GM12878 (cell line): Measurements from ENCODE around the gene SIDT1. TPM values are rescaled to one million over a fixed set of nuclear protein-coding genes. Genes with fewer than 3 reads are reported as not detected.

Source experiments
- ATAC-seq: fragments of 200-7000 bp; cut with Tn5 transposase; 3 replicates; pipeline ENCODE4 v1.9.1; 2020; ENCODE audit warnings: mild to moderate bottlenecking, moderate library complexity
- Bru-seq: library from RNA; stranded (reverse); fragments of 400-500 nt; gene quantifications from one replicate; lab custom pipeline; 2021; lab: Mats Ljungman, UMichigan
- BruChase-seq, 2 experiments: library from RNA; stranded (reverse); fragments of 400-500 nt; gene quantifications; one replicate each; lab custom pipeline; 2021; lab: Mats Ljungman, UMichigan
- BruUV-seq: library from RNA; stranded (reverse); fragments of 400-500 nt; replicated peaks from 2 replicates; lab custom pipeline; 2021; lab: Mats Ljungman, UMichigan
- CTCF ChIA-PET: fragments of 300-600 bp; sonication (Branson Sonifier 250); formaldehyde crosslinking; extraction: SDS; loops from one replicate; lab custom pipeline; 2021; ENCODE audit warnings: inconsistent platforms; lab: Yijun Ruan, JAX
- POLR2A ChIA-PET: fragments of 350-600 bp; formaldehyde crosslinking; extraction: SDS; loops from one replicate; lab custom pipeline; 2021; ENCODE audit warnings: inconsistent platforms; lab: Charles Lee
- RAD21 ChIA-PET: fragments of 300-600 bp; sonication (Branson Sonifier 250); formaldehyde crosslinking; loops from one replicate; lab custom pipeline; 2023; ENCODE audit warnings: antibody characterized with exemption; ENCODE audit not compliant: unreplicated experiment; lab: Charles Lee
- SMC1A ChIA-PET: fragments of 300-600 bp; sonication (Branson Sonifier 250); formaldehyde crosslinking; loops from one replicate; lab custom pipeline; 2023; ENCODE audit not compliant: unreplicated experiment, uncharacterized antibody; lab: Charles Lee
- DNase-seq: peaks from one replicate; pipeline ENCODE4 v3.0.0-alpha.2; 2011; ENCODE audit warnings: low read depth, low spot score
- FAIRE-seq: peaks from 3 replicates; lab custom pipeline; 2011; peaks lifted over from hg19 to GRCh38; lab: Jason Lieb, UNC
- H2AFZ ChIP-seq: 2 replicates; pipeline ENCODE4 v1.6.0; 2011; ENCODE audit warnings: low read depth, low read length, control low read depth; ENCODE audit not compliant: control insufficient read depth
- H3K27ac ChIP-seq: 2 replicates; pipeline ENCODE4 v1.5.1; 2011; ENCODE audit warnings: control low read depth; ENCODE audit not compliant: control insufficient read depth, insufficient read depth
- H3K27me3 ChIP-seq, 2 experiments: replicated peaks in 1 of 2; 2 replicates each; pipeline versions ENCODE4 v1.6.0 to v1.6.1; 2011; ENCODE audit warnings: low read length in 1 of 2; ENCODE audit not compliant: control insufficient read depth in 2 of 2, insufficient read depth in 2 of 2
- H3K36me3 ChIP-seq, 2 experiments: 2 replicates each; pipeline ENCODE4 v1.5.1; 2011; ENCODE audit warnings: low read length in 1 of 2; ENCODE audit not compliant: control insufficient read depth in 2 of 2, insufficient read depth in 2 of 2
- H3K4me1 ChIP-seq: 2 replicates; pipeline ENCODE4 v1.6.1; 2011; ENCODE audit warnings: mild to moderate bottlenecking, low read length, moderate library complexity, mixed read lengths; ENCODE audit not compliant: control insufficient read depth, insufficient read depth
- H3K4me2 ChIP-seq: 2 replicates; pipeline ENCODE4 v1.6.0; 2011; ENCODE audit warnings: control low read depth; ENCODE audit not compliant: control insufficient read depth, insufficient read depth
- H3K4me3 ChIP-seq: fragments of 200-600 bp; sonication (generic); 2 replicates; pipeline ENCODE4 v1.5.1; 2016
- H3K79me2 ChIP-seq: 2 replicates; pipeline ENCODE4 v1.6.0; 2011; ENCODE audit warnings: low read length; ENCODE audit not compliant: control insufficient read depth, insufficient read depth
- H3K9ac ChIP-seq: 2 replicates; pipeline ENCODE4 v1.8.0; 2011; ENCODE audit warnings: low read length, control low read depth, mixed read lengths; ENCODE audit not compliant: control insufficient read depth, insufficient read depth
- H3K9me3 ChIP-seq: replicated peaks from 3 replicates; pipeline ENCODE4 v1.5.1; 2011; ENCODE audit warnings: mild to moderate bottlenecking, low read length; ENCODE audit not compliant: control insufficient read depth, insufficient read depth
- H4K20me1 ChIP-seq: 2 replicates; pipeline ENCODE4 v1.6.0; 2011; ENCODE audit not compliant: control insufficient read depth, insufficient read depth
- CHD4 ChIP-seq: fragments of 200-600 bp; sonication (generic); IDR thresholded peaks from 2 replicates; pipeline ENCODE4 v1.6.1; 2016; ENCODE audit warnings: mild to moderate bottlenecking
- HDGF ChIP-seq: fragments of 450-650 bp; IDR thresholded peaks from 2 replicates; pipeline ENCODE4 v1.6.1; 2016; ENCODE audit warnings: antibody characterized with exemption
- MEF2B ChIP-seq: fragments of 450-650 bp; IDR thresholded peaks from 2 replicates; pipeline ENCODE4 v1.6.1; 2018; ENCODE audit warnings: mild to moderate bottlenecking, moderate library complexity; ENCODE audit not compliant: partially characterized antibody, poor library complexity, severe bottlenecking
- NBN ChIP-seq: fragments of 450-650 bp; IDR thresholded peaks from 2 replicates; pipeline ENCODE4 v1.6.1; 2016
- PML ChIP-seq: IDR thresholded peaks from 2 replicates; pipeline ENCODE4 v1.6.1; 2012; ENCODE audit warnings: low read length, inconsistent platforms
- POLR2A ChIP-seq: IDR thresholded peaks from 2 replicates; pipeline ENCODE4 v1.6.1; 2011; ENCODE audit warnings: low read depth, mild to moderate bottlenecking, low read length
- SUZ12 ChIP-seq: fragments of 200-600 bp; sonication (generic); IDR thresholded peaks from one replicate; pipeline ENCODE4 v1.6.1; 2018; ENCODE audit warnings: antibody characterized with exemption, mild to moderate bottlenecking; ENCODE audit not compliant: unreplicated experiment
- YY1 ChIP-seq: IDR thresholded peaks from 2 replicates; pipeline ENCODE4 v1.6.1; 2011; ENCODE audit warnings: low read depth, mild to moderate bottlenecking, low read length
- WGBS: methylation state at CpG from one replicate; pipeline ENCODE4 v1.1.6; 2016; ENCODE audit warnings: low lambda C conversion rate; ENCODE audit not compliant: insufficient replicate concordance, insufficient coverage; ENCODE audit errors: missing lambda C conversion rate; 5-methylcytosine and 5-hydroxymethylcytosine counted together
- in situ Hi-C: fragments of 300-500 bp; cut with MboI; formaldehyde crosslinking; loops from 9 replicates; pipeline ENCODE4 v1.14.3; 2018; ENCODE audit warnings: mixed read lengths
- intact Hi-C: fragments of 100-400 bp; cut with micrococcal nuclease; formaldehyde crosslinking; loops from one replicate; pipeline ENCODE4 v1.14.2; 2022; ENCODE audit not compliant: unreplicated experiment
- long read RNA-seq, 2 experiments: library from polyadenylated mRNA; unstranded; transcript quantifications; one replicate each; pipeline ENCODE4 v2.0.0, GENCODE V29; 2019 to 2020
- polyA minus RNA-seq, 3 experiments: library from RNA; depleted of rRNA, polyadenylated mRNA; stranded (reverse); fragments of >200 nt; gene quantifications; 2 replicates each; pipeline ENCODE4 v1.2.3, GENCODE V29; 2011
- polyA plus RNA-seq, 11 experiments: library from polyadenylated mRNA; depleted of rRNA in 4 of 11; unstranded in 6 of 11; stranded (reverse) in 5 of 11; fragments of >200 nt; fragmentation: Nextera tagmentation in 4 of 11; fragmentation: Illumina TruSeq in 1 of 11; extraction: Ambion mirVana in 4 of 11; extraction: Trizol in 1 of 11; gene quantifications; 1 replicate in 1 of 11; 2 replicates in 10 of 11; pipeline versions ENCODE4 v1.2.1 to v1.2.3, GENCODE V29; 2011 to 2016; ENCODE audit warnings: inconsistent platforms in 2 of 11, missing spikeins in 2 of 11, low read depth in 1 of 11
- total RNA-seq, 4 experiments: library from RNA; depleted of rRNA in 3 of 4; stranded (reverse); fragments of >200 nt in 3 of 4; fragmentation: Illumina TruSeq in 1 of 4; extraction: Trizol in 1 of 4; gene quantifications; 2 replicates each; pipeline versions ENCODE4 v1.2.1 to v1.2.3, GENCODE V29; 2013 to 2021
- TF ChIP-seq, protein P1 (sequence below): IDR thresholded peaks from 2 replicates; pipeline ENCODE4 v1.6.1; 2011; ENCODE audit warnings: mild to moderate bottlenecking, low read depth, low read length, moderate library complexity; ENCODE audit not compliant: insufficient replicate concordance
- TF ChIP-seq, protein P2 (sequence below): IDR thresholded peaks from 2 replicates; pipeline ENCODE4 v1.6.1; 2012; ENCODE audit warnings: mild to moderate bottlenecking, low read depth, low read length
- TF ChIP-seq, protein P3 (sequence below): IDR thresholded peaks from 2 replicates; pipeline ENCODE4 v1.6.1; 2012; ENCODE audit warnings: low read length, inconsistent platforms

Gene SIDT1
- 667 and 679 TPM in 2 replicates for total RNA-seq (2013; cell fraction: nucleolus; rRNA removed)
- total RNA-seq (2014; rRNA removed) (42.2 and 44.7 TPM in 2 replicates), total RNA-seq (2014; rRNA removed; fragmentation: Illumina TruSeq; extraction: Trizol) (27.5 and 32.2 TPM in 2 replicates), total RNA-seq (2021) (24.6 and 26.8 TPM in 2 replicates), polyA plus RNA-seq (2011; rRNA removed) (36.8 and 45.0 TPM in 2 replicates), polyA plus RNA-seq (2014; fragmentation: Illumina TruSeq; extraction: Trizol) (26.5 and 29.9 TPM in 2 replicates), polyA plus RNA-seq (2014; fragmentation: Nextera tagmentation; extraction: Ambion mirVana) (1 to 10 TPM; 3.0 to 3.2 TPM), polyA plus RNA-seq (2014; rRNA removed) (25.5 and 27.5 TPM in 2 replicates), polyA plus RNA-seq (2016; fragmentation: Nextera tagmentation; extraction: Ambion mirVana) (10 to 100 TPM; 23.8 to 24.7 TPM), polyA minus RNA-seq (2011; rRNA and poly(A)+ RNA removed) (157 and 188 TPM in 2 replicates), Bru-seq, nascent RNA (percentile 93 among the genes with signal in this experiment), BruChase-seq, experiment 1, labeled RNA remaining after a 6-hour chase (percentile 90 among the genes with signal in this experiment), BruChase-seq, experiment 2, labeled RNA remaining after a 2-hour chase (percentile 90 among the genes with signal in this experiment)
- 17.2 TPM for polyA plus RNA-seq (2011; ENCODE audit: low read depth)
- 27.5 and 28.7 TPM in 2 replicates for polyA plus RNA-seq (2011; cell fraction: cytosol; rRNA removed)
- 120 and 135 TPM in 2 replicates for polyA plus RNA-seq (2011; cell fraction: nucleus; rRNA removed)
- 22.2 and 26.2 TPM in 2 replicates for polyA plus RNA-seq (2012)
- 12.3 and 23.4 TPM in 2 replicates for polyA minus RNA-seq (2011; cell fraction: cytosol; rRNA and poly(A)+ RNA removed)
- 188 and 316 TPM in 2 replicates for polyA minus RNA-seq (2011; cell fraction: nucleus; rRNA and poly(A)+ RNA removed)
- long read RNA-seq, experiment 1, full-length matches to known transcripts, result 2 of 8 reads
- long read RNA-seq, experiment 1, partial matches to known transcripts, result 2 of 8 reads
- long read RNA-seq, experiment 1, other reads (novel, unspliced or antisense), result 4 of 8 reads
- long read RNA-seq, experiment 2, partial matches to known transcripts, result 24 of 35 reads
- long read RNA-seq, experiment 2, other reads (novel, unspliced or antisense), result 6 of 35 reads

DNA sequence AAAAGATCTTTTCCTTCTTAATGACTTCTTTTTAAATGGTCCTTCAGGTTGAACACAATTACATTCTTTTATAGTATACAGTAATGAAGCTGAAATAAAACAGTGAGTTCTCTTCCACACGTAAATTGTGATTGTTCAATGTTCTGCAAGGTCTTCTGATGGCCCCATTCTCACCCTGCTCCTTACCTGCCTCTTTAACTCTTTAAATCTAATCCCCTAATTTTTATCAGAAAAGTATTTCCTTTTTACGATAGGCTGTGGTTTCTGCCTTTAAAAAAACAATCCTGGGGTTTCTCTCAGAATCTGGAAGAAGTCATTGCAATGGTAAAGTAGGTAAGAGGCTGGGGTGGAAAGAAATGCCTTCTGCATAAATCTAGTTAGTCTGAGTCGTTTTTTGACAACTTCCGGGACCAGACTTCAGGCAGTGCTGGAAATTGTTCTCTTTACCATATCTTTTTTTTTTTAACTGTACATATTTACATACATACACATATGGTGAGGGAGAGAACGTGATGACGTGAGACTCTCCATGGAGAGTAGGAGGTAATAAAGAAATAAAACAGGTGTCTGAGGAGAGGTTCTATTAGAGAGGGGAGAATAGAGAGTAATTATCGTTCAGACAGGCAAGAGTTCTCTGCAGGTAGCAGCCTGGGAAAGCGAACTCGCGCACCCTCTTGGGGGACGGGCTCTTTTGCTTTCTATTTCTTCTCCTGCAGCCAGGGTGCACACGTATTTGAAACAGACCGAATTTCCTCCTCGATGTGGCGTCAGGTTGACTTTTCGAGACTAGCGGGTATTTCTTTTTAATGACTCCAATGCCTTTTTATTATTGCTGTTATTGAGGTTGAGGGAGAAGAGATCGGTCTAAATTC, at the start of gene SIDT1:
Gene SIDT1, plus strand, starts transcription at position 730 of the 872 bp plus-strand sequence. CDS start 467 bp downstream, outside the sequence.
- H3K9ac ChIP-seq, result peak within 1 kb of the TSS; percentile 95
- no peaks in the 10 kb centered on the region for H3K27me3 ChIP-seq
- peaks cover 0 to under 1% of the 10 kb centered on the region in 2 experiments; a peak in 2 of 4 replicates for H3K36me3 ChIP-seq
- peak within 1 kb of the TSS; percentile 93 for H3K4me2 ChIP-seq
- FAIRE-seq (peak; percentile 71), ATAC-seq (peak; percentile 71), DNase-seq (peak; percentile 71)
- in situ Hi-C loops, result no loop called here
- H3K4me1 ChIP-seq, result peaks cover 6% of the 10 kb centered on the region
- intact Hi-C loops, result loop anchor here (1.0 to 10.0 kb wide), 4 partner anchors 17 to 303 kb away; partner anchors contain the start of genes GRAMD1C and SPICE1
- H3K9me3 ChIP-seq, result no peaks in the 10 kb centered on the region
- ChIA-PET CTCF (interaction anchor here (0.7 to 3.0 kb wide), 5 partner anchors 16 to 194 kb away, joined by 3 to 12 read pairs (median 5); partner anchors contain the start of gene SPICE1), SMC1A (interaction anchor here (0.7 to 7.8 kb wide), 5 partner anchors 15 to 266 kb away, joined by 3 to 45 read pairs (median 3); partner anchors contain the start of gene SPICE1), RAD21 (interaction anchor here (1.4 to 1.5 kb wide), 2 partner anchors 17 to 20 kb away, joined by 3 to 9 read pairs; partner anchors contain the start of gene SPICE1), POLR2A (interaction anchor here (1.0 to 1.7 kb wide), 2 partner anchors 17 to 25 kb away, joined by 3 to 12 read pairs; partner anchors contain the start of gene SPICE1)
- H4K20me1 ChIP-seq, result peaks cover 2% of the 10 kb centered on the region; the same call in 1 of the 2 replicates
- peak within 1 kb of the TSS; percentile 98 for H3K27ac ChIP-seq
- TSS peak; percentile 81 for BruUV-seq
- WGBS, result under 1% methylated on average over 18 of the region's 18 CpGs
- peak within 1 kb of the TSS; percentile 76 for H2AFZ ChIP-seq
- peak within 1 kb of the TSS; percentile 97 for H3K4me3 ChIP-seq
- peaks cover 53% of the 10 kb centered on the region for H3K79me2 ChIP-seq
- TF ChIP-seq, protein P1, sequence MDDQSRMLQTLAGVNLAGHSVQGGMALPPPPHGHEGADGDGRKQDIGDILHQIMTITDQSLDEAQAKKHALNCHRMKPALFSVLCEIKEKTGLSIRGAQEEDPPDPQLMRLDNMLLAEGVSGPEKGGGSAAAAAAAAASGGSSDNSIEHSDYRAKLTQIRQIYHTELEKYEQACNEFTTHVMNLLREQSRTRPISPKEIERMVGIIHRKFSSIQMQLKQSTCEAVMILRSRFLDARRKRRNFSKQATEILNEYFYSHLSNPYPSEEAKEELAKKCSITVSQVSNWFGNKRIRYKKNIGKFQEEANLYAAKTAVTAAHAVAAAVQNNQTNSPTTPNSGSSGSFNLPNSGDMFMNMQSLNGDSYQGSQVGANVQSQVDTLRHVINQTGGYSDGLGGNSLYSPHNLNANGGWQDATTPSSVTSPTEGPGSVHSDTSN, result no peak
- peak; percentile 67 for TF ChIP-seq NBN
- TF ChIP-seq MEF2B, result peak; percentile 58
- peak; percentile 74 for TF ChIP-seq POLR2A
- no peak for TF ChIP-seq YY1
- TF ChIP-seq, protein P2, sequence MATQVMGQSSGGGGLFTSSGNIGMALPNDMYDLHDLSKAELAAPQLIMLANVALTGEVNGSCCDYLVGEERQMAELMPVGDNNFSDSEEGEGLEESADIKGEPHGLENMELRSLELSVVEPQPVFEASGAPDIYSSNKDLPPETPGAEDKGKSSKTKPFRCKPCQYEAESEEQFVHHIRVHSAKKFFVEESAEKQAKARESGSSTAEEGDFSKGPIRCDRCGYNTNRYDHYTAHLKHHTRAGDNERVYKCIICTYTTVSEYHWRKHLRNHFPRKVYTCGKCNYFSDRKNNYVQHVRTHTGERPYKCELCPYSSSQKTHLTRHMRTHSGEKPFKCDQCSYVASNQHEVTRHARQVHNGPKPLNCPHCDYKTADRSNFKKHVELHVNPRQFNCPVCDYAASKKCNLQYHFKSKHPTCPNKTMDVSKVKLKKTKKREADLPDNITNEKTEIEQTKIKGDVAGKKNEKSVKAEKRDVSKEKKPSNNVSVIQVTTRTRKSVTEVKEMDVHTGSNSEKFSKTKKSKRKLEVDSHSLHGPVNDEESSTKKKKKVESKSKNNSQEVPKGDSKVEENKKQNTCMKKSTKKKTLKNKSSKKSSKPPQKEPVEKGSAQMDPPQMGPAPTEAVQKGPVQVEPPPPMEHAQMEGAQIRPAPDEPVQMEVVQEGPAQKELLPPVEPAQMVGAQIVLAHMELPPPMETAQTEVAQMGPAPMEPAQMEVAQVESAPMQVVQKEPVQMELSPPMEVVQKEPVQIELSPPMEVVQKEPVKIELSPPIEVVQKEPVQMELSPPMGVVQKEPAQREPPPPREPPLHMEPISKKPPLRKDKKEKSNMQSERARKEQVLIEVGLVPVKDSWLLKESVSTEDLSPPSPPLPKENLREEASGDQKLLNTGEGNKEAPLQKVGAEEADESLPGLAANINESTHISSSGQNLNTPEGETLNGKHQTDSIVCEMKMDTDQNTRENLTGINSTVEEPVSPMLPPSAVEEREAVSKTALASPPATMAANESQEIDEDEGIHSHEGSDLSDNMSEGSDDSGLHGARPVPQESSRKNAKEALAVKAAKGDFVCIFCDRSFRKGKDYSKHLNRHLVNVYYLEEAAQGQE, result no peak
- TF ChIP-seq PML, result peak; percentile 98
- TF ChIP-seq, protein P3, sequence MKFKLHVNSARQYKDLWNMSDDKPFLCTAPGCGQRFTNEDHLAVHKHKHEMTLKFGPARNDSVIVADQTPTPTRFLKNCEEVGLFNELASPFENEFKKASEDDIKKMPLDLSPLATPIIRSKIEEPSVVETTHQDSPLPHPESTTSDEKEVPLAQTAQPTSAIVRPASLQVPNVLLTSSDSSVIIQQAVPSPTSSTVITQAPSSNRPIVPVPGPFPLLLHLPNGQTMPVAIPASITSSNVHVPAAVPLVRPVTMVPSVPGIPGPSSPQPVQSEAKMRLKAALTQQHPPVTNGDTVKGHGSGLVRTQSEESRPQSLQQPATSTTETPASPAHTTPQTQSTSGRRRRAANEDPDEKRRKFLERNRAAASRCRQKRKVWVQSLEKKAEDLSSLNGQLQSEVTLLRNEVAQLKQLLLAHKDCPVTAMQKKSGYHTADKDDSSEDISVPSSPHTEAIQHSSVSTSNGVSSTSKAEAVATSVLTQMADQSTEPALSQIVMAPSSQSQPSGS, result peak; percentile 85
- TF ChIP-seq SUZ12, result no peak
- no peak for TF ChIP-seq HDGF
- 0 out of 2 replicates have a peak, but pooled peaks have one; percentile 64 for TF ChIP-seq CHD4
